HK-2 (cell line): ENCODE measurements around the gene MATN4.

Source experiments
- DNase-seq: peaks from one replicate; pipeline ENCODE4 v3.0.0-alpha.2; 2018; ENCODE audit not compliant: unreplicated experiment

Gene MATN4

GRCh38 chr20:45315672-45316071, 7.6 kb upstream of the MATN4 start:
- DNase-seq, result no peak

- DNase-seq, result no peak
These were observed 5.8 kb upstream of the MATN4 start for GRCh38 chr20:45313943-45314342.

GRCh38 chr20:45313065-45313695, 5.1 kb upstream of the MATN4 start:
- no peak for DNase-seq

GRCh38 chr20:45312241-45312640, 4.1 kb upstream of the MATN4 start:
- no peak for DNase-seq

GRCh38 chr20:45311589-45312211, 3.6 kb upstream of the MATN4 start:
- peak; percentile 65 for DNase-seq

- DNase-seq, result no peak
These were observed 976 bp upstream of the MATN4 start for GRCh38 chr20:45309075-45309474.

GRCh38 chr20:45307076-45307640, 941 bp downstream of the MATN4 start:
- no peak for DNase-seq

- DNase-seq, result peak; percentile 55
These were observed 1.6 kb downstream of the MATN4 start, which contains the start of gene RBPJL for GRCh38 chr20:45306431-45306982. Gene RBPJL (plus strand): TSS chr20:45306840. CDS start chr20:45306923, 83 bp downstream.

GRCh38 chr20:45305262-45305661, 2.8 kb downstream of the MATN4 start:
- DNase-seq, result no peak

GRCh38 chr20:45304464-45304999, 3.6 kb downstream of the MATN4 start:
- no peak for DNase-seq

GRCh38 chr20:45303586-45304463, 4.3 kb downstream of the MATN4 start:
- DNase-seq, result no peak

GRCh38 chr20:45301824-45302271, 6.3 kb downstream of the MATN4 start:
- DNase-seq, result no peak

- peak; percentile 45 for DNase-seq
These were observed 7.1 kb downstream of the MATN4 start for GRCh38 chr20:45300961-45301360.

GRCh38 chr20:45299786-45300185, 8.3 kb downstream of the MATN4 start:
- DNase-seq, result no peak

- no peak for DNase-seq
These were observed 10.2 kb downstream of the MATN4 start for GRCh38 chr20:45297786-45298497.

- DNase-seq, result no peak
These were observed 13.4 kb downstream of the MATN4 start for GRCh38 chr20:45294659-45295058.

GRCh38 chr20:45294003-45294368, 14.1 kb downstream of the MATN4 start:
- no peak for DNase-seq

GRCh38 chr20:45293041-45294002, 14.8 kb downstream of the MATN4 start:
- DNase-seq, result peak; percentile 97

GRCh38 chr20:45292343-45292742, 15.8 kb downstream of the MATN4 start:
- no peak for DNase-seq

GRCh38 chr20:45291526-45291925, 16.6 kb downstream of the MATN4 start:
- no peak for DNase-seq
